NCI-H446 (cell line): ENCODE results near the gene NELL2.
"Not testable (repeated sequence)": the region's sequence is repeated elsewhere in the genome, so short reads cannot be mapped to it uniquely, and the experiment has no call there.

Experiments
- DNase-seq, 2 experiments: peaks; one replicate each; lab custom pipeline; 2025; lab: John Stamatoyannopoulos, UW

The NELL2 gene

GRCh38 chr12:44694017-44694416, 182.1 kb downstream of the NELL2 start:
- no peak for DNase-seq

- DNase-seq = no peak
Observed at GRCh38 chr12:44689587-44689986, 186.5 kb downstream of the NELL2 start.

DNA sequence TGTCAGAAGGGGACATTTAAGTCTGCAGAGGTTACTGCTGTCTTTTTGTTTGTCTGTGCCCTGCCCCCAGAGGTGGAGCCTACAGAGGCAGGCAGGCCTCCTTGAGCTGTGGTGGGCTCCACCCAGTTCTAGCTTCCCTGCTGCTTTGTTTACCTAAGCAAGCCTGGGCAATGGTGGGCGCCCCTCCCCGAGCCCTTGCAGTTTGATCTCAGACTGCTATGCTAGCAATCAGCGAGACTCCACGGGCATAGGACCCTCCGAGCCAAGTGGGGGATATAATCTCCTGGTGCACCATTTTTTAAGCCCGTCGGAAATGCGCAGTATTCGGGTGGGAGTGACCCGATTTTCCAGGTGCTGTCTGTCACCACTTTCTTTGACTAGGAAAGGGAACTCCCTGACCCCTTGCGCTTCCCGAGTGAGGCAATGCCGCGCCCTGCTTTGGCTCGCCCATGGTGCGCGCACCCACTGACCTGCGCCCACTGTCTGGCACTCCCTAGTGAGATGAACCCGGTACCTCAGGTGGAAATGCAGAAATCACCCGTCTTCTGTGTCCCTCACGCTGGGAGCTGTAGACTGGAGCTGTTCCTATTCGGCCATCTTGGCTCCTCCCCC, 189.2 kb downstream of the NELL2 start:
- DNase-seq = not testable (repeated sequence)

GRCh38 chr12:44677724-44678123, 198.4 kb downstream of the NELL2 start:
- no peak for DNase-seq

DNA sequence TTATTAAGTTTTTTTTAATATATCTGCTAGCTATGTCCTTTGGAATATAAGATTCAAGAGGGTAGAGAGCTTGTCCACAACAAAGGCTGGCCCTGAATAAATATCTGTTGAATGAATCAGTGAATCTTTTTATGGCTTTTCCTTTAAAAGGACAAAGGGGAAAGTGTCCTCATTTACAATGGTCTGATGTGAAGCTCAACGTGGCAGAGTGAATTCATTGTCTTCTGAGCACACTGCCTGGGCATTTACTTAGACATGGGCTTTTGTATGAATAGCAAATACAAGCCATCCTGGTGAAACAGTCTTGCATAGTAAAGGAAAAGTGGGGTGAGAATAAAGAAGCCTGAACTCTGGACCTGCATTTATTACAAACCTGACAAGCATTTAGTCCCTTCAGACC, 201.2 kb downstream of the NELL2 start:
- DNase-seq = no peak

DNA sequence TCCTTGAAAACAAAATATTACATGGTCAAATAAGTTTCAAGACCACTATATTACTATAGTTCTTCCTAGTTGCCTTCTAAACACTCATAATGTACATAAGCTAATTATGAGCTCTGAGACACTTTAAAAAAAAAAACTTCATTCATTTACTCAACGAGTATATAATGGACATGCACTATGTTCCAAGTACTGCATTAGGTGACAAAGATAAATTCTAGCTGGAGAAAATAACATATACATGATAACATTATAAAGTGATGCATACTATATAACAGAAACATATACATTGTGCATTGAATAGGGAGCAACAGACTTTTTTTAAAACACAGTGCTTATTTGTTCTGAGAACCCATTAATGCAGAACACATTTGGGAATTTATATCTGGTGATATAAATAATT, 202.3 kb downstream of the NELL2 start:
- no peak for DNase-seq

GRCh38 chr12:44672042-44672441, 204.1 kb downstream of the NELL2 start:
- DNase-seq = no peak

- DNase-seq = no peak
Observed at GRCh38 chr12:44668443-44668842, 207.7 kb downstream of the NELL2 start.

DNA sequence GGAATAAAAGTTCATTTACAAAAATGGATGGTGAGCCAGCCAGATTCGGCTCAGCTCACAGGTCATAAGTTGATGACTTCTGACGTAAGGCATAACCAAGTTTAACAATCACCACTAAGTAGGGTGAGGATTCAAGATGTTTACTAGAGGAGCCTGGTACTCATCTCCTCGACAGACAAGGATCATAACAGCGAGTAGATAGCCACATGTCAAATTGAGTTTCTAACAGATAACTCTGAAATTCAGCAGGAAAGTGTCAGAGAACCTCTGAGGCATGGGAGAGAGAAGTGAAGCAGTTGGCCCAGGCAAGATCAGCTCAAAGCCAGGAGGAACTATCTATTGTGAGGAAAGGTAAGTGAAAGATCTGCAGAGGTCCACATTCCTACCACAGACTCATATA, 208.7 kb downstream of the NELL2 start:
- no peak for DNase-seq

GRCh38 chr12:44663291-44663690, 212.8 kb downstream of the NELL2 start:
- DNase-seq = no peak

DNA sequence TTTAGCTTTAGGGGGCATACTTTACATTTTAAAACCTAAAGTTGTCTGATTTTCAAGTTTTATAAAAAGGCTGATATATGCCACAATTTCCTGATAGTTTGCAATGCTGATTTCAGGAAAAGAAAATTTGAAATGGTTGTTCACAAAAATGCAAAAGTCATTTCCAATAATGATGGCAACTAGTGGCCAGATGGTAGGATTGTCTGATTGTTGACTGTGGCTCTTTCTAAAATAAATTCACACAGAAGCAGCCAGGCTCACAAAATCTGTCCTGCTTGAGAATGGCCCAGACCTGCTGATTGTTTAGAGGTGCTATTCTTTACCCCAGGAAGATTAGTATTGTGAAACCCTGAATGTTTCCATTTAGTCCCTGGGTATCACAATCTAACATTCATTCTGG, 220.3 kb downstream of the NELL2 start:
- no peak for DNase-seq

DNA sequence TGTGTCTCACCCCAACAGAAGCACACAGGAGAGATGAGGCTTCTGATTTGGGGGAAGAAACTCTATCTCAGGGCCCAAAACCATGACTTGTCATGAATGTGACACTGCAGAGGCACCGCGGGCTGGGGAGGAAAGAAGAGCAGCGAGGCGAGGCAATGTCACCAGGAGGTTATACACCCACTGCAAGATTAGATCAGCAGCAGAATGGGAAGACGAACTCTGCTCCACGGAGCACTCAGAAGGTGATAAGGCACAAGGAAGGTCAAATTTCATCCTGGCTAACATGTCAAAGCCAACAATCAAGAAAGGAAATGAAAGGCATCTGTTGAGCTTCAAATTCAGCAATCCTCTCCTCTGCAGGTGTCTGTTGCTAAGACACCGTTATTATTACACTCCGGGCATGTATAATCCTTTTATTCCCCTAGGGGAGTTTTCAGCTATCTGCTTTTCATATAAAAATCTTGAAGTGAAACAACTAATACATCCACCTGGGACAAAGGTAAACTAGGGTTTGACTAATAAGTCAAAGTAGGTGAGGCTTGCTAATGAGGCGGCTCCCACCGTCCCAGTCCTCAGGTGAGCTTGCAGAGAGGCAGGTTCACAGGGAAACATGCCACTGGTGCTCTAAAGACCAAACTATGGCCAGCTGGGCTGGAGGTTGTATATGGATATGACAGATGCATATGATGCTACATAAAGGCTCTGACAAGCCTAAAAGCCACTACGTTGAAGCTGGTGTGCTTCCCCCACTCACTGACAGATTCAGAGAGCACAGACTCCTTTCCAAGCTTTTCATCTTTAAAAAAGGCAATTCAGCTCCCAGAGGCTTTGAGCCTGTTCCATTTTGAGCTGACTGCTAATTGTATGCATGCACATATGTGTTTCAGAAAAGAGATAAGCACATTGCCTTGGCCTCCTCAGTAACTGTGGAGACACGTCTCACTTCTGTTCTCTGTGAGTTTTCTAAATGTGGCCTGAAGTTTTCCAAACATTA, 221.2 kb downstream of the NELL2 start:
- peak in 1 of 2 experiments; percentile 39 for DNase-seq

DNA sequence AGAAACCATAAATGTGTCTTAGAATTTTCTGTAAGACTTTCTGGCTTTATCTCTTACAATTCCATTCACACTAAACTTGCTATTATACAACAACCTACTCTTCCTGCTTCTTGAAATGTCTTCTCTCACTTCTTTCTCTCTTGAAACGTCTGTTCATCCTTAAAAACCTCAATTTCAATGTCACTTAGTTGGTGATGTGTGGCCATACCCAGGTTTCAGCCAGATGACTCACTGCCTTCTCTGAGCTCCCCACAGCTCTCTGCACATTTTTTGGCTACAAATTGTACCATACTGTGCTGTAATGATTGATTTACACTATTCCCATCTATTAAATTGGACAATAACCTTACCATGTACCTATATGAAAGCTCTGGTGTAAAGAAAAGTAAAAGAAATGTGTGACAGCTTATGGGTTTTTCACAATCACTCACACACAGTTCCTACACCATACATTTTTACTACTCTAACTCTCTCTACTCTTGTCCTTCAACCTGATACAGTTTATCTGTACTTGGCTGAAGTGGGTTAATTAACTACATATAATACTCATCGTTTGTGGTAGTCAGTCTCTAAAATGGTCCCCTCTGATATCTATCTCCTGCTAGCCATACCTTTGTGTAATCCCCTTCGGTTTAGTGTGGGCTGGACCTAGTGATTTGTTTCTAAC, 222.1 kb downstream of the NELL2 start:
- peak in 1 of 2 experiments; percentile 19 for DNase-seq

- no peak for DNase-seq
Observed at GRCh38 chr12:44649693-44650092, 226.4 kb downstream of the NELL2 start.

DNA sequence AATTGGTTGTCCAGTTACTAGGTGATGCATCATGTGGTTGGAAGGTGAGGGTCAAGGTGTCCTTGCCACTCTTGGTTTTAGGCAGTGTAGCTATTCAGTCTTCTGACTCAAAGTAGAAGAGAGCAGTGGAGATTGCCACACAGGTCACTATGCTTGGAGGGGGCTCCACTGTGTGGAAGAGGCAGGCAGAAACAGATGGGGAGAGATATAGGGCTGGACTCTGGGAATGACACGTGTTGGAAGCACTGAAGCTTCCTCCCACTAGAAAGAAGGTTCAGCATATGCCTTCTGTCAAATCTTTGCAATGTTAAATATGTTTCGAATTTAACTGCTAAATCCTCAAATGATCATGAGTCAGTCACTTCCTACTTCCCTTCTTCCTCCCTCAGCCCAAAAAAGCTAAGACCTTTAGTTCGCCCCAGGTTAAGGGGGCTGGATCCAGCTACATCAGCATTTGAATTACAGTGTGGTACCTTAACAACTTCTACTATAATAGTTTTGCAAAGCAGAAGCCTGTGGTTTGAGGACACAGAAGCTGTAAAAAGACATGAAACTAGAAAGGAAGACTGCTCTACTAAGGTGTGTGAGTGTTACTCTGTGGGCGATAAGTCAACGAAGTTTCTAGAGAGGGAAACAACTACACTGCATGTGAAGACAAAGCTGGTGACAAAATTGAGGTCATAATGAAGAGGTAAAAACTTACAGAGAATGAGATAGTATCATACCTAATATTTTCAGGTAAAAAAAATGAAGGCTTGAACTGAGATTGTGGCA, 228.0 kb downstream of the NELL2 start:
- DNase-seq = no peak

GRCh38 chr12:44640427-44641190, 235.5 kb downstream of the NELL2 start:
- no peak for DNase-seq

DNA sequence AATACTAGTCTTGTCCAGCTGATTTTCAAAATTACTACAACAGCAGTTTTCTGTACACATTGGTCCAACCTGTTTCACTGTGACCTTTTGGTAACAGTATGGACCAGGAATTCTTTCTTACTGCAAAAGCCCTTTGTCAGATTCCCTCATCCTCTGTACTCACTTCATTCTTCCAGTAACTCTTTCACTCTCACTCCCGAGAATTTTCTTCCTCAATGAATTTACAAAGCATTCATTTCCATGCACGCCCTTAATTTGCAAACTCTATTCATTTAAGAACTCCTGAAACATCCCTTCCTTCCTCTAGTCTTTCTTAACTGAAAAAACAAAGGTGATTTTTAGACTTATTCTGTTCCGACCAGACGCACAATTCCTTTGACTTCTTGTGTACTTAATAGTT, 238.2 kb downstream of the NELL2 start:
- DNase-seq = no peak

GRCh38 chr12:44628180-44628579, 247.9 kb downstream of the NELL2 start:
- DNase-seq = no peak

DNA sequence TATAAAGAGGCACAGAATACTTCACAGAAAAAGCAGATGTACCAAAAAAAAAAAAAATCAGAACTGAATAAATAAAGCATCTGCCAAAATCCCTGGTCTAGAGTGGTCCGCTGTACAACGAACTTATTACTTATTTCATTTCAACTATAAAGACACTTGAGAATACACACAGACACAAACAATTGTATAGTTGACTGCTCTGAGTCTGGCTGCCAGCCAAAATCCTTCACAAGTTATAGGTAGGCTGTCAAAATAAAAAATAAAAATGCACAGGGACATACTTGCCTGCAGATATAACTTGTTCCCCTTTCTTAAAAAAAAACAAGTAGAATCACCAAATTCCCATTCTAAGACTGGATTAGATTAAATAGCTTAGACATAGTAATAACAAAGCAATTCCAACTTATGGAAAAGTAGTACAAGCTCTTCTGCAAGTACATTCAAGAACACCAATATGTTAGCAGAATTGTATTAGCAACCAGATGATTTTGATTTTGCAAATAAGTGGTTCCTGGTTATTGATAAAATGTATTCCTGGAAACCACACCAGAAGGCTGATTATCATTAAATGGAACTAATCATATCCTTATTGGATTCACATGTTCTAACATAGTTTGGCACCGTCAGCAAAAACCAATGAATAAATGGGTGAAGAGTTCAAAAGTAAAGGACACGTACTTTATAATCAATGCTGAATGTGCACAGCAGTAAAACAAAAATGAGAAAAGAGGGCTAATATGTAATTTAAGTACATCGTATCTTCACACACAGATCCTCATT, 248.5 kb downstream of the NELL2 start:
- peak in 1 of 2 experiments; percentile 17 for DNase-seq

GRCh38 chr12:44626883-44627282, 249.2 kb downstream of the NELL2 start:
- no peak for DNase-seq
